ENCODE measurements around the gene PTRH1. TPM values are rescaled to one million over a fixed set of nuclear protein-coding genes. Genes with fewer than 3 reads are reported as not detected.

Gene PTRH1
- total and polyA plus RNA-seq, 2 of the 13 experiments (the other 11 are each of a cell fraction or from before 2014, with no cell fraction given), result 4.0 to 10.4 TPM

- TF ChIP-seq PRDM4 (CRISPR knock-in tag; IDR thresholded peaks at IDR 0.05; ENCODE audit: borderline replicate concordance) (no peak), KIAA2018 (CRISPR knock-in tag; IDR thresholded peaks at IDR 0.05; ENCODE audit: borderline replicate concordance) (no peak), ZNF451 (CRISPR knock-in tag; IDR thresholded peaks at IDR 0.05) (no peak), ZNF18 (CRISPR knock-in tag; IDR thresholded peaks at IDR 0.05; ENCODE audit: insufficient replicate concordance) (no peak), JARID2 (CRISPR knock-in tag; IDR thresholded peaks at IDR 0.05; ENCODE audit: insufficient replicate concordance) (no peak), HIC2 (CRISPR knock-in tag; IDR thresholded peaks at IDR 0.05; ENCODE audit: low read depth) (no peak), TSC22D2 (CRISPR knock-in tag; IDR thresholded peaks at IDR 0.05; ENCODE audit: borderline replicate concordance) (no peak), MXI1 (IDR thresholded peaks at IDR 0.05; ENCODE audit: borderline replicate concordance, low read depth, low read length) (no peak), HOXA5 (CRISPR knock-in tag; IDR thresholded peaks at IDR 0.05) (no peak), ZNF672 (CRISPR knock-in tag; IDR thresholded peaks at IDR 0.05) (no peak), ZNF549 (CRISPR knock-in tag; IDR thresholded peaks at IDR 0.05) (no peak), DRAP1 (CRISPR knock-in tag; IDR thresholded peaks at IDR 0.05) (no peak)
Measured at GRCh38 chr9:127714951-127715469, 453 bp downstream of the PTRH1 start (continued).
